ENCODE results near the gene GYG2.
"Not testable (repeated sequence)": the region's sequence is repeated elsewhere in the genome, so short reads cannot be mapped to it uniquely, and the experiment has no call there.

DNA sequence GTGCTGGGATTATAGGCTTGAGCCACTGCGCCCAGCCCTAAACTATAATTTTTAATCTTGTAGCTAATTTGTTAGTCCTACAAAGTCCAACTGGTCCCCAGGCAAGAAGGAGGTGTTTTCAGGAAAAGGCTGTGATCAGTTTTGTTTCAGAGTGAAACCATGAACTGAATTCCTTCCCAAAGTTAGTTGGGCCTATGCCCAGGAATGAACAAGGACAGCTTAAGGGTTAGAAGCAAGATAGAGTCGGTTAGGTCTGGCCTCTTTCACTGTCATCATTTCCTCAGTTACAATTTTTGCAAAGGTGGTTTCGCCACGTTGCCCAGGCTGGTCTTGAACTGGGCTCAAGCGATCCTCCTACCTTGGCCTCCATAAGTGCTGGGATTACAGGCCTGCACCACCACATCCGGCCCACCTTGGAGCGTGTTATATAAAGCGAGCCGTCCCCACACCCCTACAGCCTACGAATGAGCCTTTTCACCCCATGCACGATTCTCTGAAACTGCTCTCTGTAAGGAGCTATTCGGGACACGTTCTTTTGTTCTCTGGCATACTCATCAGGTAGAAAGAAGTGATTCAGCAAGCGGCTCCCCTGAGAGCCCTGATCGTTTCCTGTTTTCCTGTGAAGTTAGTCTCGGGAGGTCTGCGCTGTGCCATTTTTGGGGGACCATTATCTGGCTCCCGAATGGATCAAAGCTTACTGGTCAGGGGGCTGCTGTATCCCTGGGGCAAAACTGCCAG, 24.5 kb upstream of the GYG2 start:
- not testable (repeated sequence) for TF ChIP-seq CTCF, POLR2AphosphoS5, EP300 (IDR thresholded peaks at IDR 0.05)
